Left ventricle myocardium inferior (tissue), 1 donor: ENCODE results near the gene TNIP1. TPM values are rescaled to one million over a fixed set of nuclear protein-coding genes. Genes with fewer than 3 reads are reported as not detected.

Experiments
- DNase-seq: peaks from one replicate; pipeline ENCODE4 v3.0.0-alpha.2; 2020
- H3K27ac ChIP-seq: fragments of 200-600 bp; replicated peaks from 2 replicates; pipeline ENCODE4 v1.8.0; 2021
- H3K27me3 ChIP-seq: fragments of 200-600 bp; 2 replicates; pipeline ENCODE4 v1.8.0; 2021; ENCODE audit warnings: low read depth
- H3K36me3 ChIP-seq: fragments of 200-600 bp; 2 replicates; pipeline ENCODE4 v1.8.0; 2021
- H3K4me1 ChIP-seq: fragments of 200-600 bp; 2 replicates; pipeline ENCODE4 v1.8.0; 2021
- H3K4me3 ChIP-seq: fragments of 200-600 bp; 2 replicates; pipeline ENCODE4 v1.8.0; 2021; ENCODE audit warnings: mild to moderate bottlenecking, moderate library complexity
- H3K9me3 ChIP-seq: fragments of 200-600 bp; replicated peaks from 2 replicates; pipeline ENCODE4 v1.8.0; 2021
- CTCF ChIP-seq: fragments of 200-600 bp; IDR thresholded peaks from 2 replicates; pipeline ENCODE4 v1.8.0; 2021; ENCODE audit warnings: antibody characterized with exemption, mild to moderate bottlenecking, borderline replicate concordance
- intact Hi-C: fragments of 100-400 bp; cut with micrococcal nuclease; formaldehyde crosslinking; loops from one replicate; pipeline ENCODE4 v1.11.0; 2022
- total RNA-seq: library from RNA; stranded (reverse); fragmentation: NEBNext Ultra II Directional; extraction: Animal tissue kit (Norgen Biotek cat#: 25700); gene quantifications from one replicate; pipeline ENCODE4 v1.2.1, GENCODE V29; 2021
- donor health status: DM: no; HTN: yes; CAD: no; lungs with severe emphysema.

Gene TNIP1
- total RNA-seq, 1 donor from 2014 or later = 131 TPM

GRCh38 chr5:151002681-151003502 is 77.9 kb downstream of the TNIP1 start:
- Histone ChIP-seq H3K9me3 (no peaks in the 10 kb centered on the region), H3K36me3 (no peaks in the 10 kb centered on the region), H3K27me3 (no peaks in the 10 kb centered on the region), H3K4me3 (no peak overlapping the region), H3K27ac (peak overlapping the region; percentile 90), H3K4me1 (peaks cover 59% of the 10 kb centered on the region)
- DNase-seq = no peak
- intact Hi-C loops = loop anchor here (5.0 kb wide), 2 partner anchors 44 to 104 kb away; no protein-coding TSS in a partner anchor
- TF ChIP-seq CTCF = no peak

- Histone ChIP-seq H3K9me3 (no peaks in the 10 kb centered on the region), H3K4me1 (peaks cover 52% of the 10 kb centered on the region), H3K27me3 (no peaks in the 10 kb centered on the region), H3K27ac (no peak overlapping the region), H3K36me3 (no peaks in the 10 kb centered on the region), H3K4me3 (no peak overlapping the region)
- TF ChIP-seq CTCF = peak; percentile 74
- no peak for DNase-seq
- intact Hi-C loops = loop anchor here (5.0 kb wide), 2 partner anchors 45 to 105 kb away; no protein-coding TSS in a partner anchor
These were observed 78.6 kb downstream of the TNIP1 start for GRCh38 chr5:151002250-151002649.

DNA sequence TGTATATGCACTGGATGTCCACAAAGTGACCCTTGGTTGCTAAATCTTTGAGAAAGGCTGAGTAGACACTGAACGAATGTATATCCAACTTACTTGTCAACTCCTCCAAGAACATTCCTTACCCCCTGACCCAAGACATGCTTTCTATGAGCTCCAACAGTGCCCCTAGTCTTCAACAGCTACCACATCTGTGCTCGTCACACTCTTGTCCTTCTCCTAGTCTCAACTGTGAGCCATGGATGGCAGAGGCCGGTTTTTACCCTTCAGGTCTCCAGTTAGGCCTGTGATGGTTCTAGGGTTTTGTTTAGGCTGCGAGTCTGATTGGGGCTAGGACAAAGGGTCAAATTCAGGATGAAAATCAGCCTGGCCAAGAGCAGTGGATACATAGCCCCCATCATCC is 79.4 kb downstream of the TNIP1 start:
- Histone ChIP-seq H3K27me3 (no peaks in the 10 kb centered on the region), H3K36me3 (no peaks in the 10 kb centered on the region), H3K4me3 (no peak overlapping the region), H3K27ac (no peak overlapping the region), H3K4me1 (peaks cover 44% of the 10 kb centered on the region), H3K9me3 (no peaks in the 10 kb centered on the region)
- intact Hi-C loops = loop anchor here (5.0 kb wide), 2 partner anchors 46 to 106 kb away; no protein-coding TSS in a partner anchor
- TF ChIP-seq CTCF = no peak
- DNase-seq = no peak

DNA sequence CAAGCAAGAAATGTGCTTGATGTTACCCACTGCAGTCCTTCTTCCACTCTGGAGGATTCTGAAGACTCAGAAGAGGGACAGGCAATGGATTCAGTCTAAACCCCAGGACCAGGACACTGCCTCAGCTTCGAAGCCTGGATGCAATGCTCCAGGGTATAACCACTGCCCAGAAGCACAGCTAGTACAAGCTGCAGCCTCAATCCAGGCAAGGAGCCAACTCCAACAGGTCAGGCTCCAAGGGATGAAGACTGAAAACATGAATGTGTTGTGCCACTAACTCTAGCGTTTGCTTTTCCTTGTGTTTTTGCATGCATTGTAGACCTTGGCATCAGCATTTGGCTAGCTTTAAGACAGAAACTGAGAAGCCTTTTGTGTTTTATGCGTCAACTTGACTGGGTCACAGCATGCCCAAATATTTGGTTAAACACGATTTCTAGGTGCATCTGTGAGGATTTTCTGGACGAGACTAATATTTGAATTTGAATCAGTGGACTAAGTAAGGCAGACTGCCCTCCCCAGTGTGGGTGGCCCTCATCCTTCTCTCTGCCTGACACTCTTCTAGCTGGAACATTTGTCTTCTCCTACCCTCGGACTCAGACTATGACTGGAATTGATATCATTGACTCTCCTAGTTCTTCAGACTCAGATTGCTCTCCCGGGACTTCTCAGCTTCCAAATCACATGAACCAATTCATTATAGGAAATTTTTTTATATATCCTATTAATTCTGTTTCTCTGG is 81.0 kb downstream of the TNIP1 start:
- intact Hi-C loops = loop anchor here (5.0 kb wide), 2 partner anchors 47 to 107 kb away; no protein-coding TSS in a partner anchor
- H3K4me1 ChIP-seq = peaks cover 28% of the 10 kb centered on the region
- H3K9me3 ChIP-seq = no peaks in the 10 kb centered on the region
- no peak for TF ChIP-seq CTCF
- no peak overlapping the region for H3K4me3 ChIP-seq
- no peaks in the 10 kb centered on the region for H3K27me3 ChIP-seq
- H3K27ac ChIP-seq = peak overlapping the region; percentile 21
- H3K36me3 ChIP-seq = no peaks in the 10 kb centered on the region
- peak; percentile 68 for DNase-seq

DNA sequence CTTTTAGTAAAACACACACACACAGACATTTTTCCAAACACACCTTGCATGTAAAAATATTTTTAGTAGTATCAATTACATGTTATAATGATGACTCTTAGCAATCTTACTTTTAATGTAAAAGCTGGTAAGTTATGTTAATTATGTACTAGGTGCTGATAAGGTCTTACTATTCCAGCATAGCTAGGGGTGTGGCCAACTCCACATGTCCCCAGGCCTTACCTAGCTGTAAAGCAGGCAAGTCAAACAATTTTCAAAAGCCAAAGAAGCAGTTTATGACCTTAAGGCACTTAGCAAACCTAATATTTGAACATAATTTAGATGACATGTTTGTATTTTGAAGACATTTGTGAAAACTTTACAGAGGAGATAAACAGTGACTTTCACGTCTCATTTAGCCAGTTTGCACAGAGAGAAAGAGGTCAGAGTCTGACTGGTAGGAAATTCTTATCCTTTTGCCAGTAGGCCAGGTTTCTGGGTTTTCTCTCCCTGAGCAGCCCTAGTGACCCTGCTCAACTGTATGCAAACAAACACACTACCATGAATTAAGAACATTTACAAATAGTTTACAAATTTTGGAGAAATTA is 86.9 kb downstream of the TNIP1 start:
- H3K4me3 ChIP-seq = no peak overlapping the region
- H3K36me3 ChIP-seq = no peaks in the 10 kb centered on the region
- DNase-seq = no peak
- peak overlapping the region; percentile 1 for H3K27ac ChIP-seq
- no peak for TF ChIP-seq CTCF
- no peaks in the 10 kb centered on the region for H3K9me3 ChIP-seq
- no peaks in the 10 kb centered on the region for H3K27me3 ChIP-seq
- H3K4me1 ChIP-seq = peaks cover 11% of the 10 kb centered on the region
- intact Hi-C loops = no loop called here
